Frontal cortex (tissue), 4 donors: Measurements from ENCODE around the gene LRRC4C. TPM values are rescaled to one million over a fixed set of nuclear protein-coding genes. Genes with fewer than 3 reads are reported as not detected.

ENCODE experiments used
- DNase-seq, 2 donors: peaks; one replicate each; pipeline ENCODE4 v3.0.0; 2012; ENCODE audit warnings: low spot score in 2 of 2
- FAIRE-seq: peaks from 2 replicates; lab custom pipeline; 2012; peaks lifted over from hg19 to GRCh38; lab: Jason Lieb, UNC
- total RNA-seq: library from RNA; depleted of rRNA; stranded (reverse); fragments of >200 nt; gene quantifications from one replicate; pipeline ENCODE4 v1.2.3, GENCODE V29; 2014
- donor health status: control.
- donor health status: control.
- donor health status: control.

LRRC4C gene
- total RNA-seq, 1 donor from 2014 or later = 90.5 TPM

GRCh38 chr11:41431784-41432183 is 27.7 kb downstream of the LRRC4C start:
- no peak for DNase-seq
- no peak for FAIRE-seq

GRCh38 chr11:41419901-41420300 is 39.6 kb downstream of the LRRC4C start:
- no peak for FAIRE-seq
- DNase-seq = no peak

- DNase-seq (no peak), FAIRE-seq (no peak)
Measured at GRCh38 chr11:41414771-41415440, 44.5 kb downstream of the LRRC4C start.

DNA sequence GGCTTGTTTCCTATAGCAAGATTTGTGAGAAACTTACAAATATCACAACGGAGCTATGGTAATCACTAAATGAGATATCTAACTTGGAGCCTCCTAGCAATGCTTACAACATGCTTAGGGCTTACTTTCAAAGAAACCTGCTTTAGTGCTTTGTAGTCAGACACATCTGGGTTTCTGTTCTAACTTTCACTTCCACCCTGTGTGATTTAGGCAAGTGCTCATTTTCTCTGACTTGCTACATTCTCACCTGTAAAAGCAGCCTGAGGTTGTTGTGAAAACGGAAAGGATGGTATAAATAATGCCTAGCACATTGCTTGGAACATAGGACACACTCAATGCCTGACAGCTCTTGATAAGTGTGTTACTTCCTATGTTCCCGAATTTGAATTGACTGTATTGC is 45.6 kb downstream of the LRRC4C start:
- FAIRE-seq (no peak), DNase-seq (no peak)

GRCh38 chr11:41405812-41406211 is 53.6 kb downstream of the LRRC4C start:
- DNase-seq (no peak), FAIRE-seq (no peak)

DNA sequence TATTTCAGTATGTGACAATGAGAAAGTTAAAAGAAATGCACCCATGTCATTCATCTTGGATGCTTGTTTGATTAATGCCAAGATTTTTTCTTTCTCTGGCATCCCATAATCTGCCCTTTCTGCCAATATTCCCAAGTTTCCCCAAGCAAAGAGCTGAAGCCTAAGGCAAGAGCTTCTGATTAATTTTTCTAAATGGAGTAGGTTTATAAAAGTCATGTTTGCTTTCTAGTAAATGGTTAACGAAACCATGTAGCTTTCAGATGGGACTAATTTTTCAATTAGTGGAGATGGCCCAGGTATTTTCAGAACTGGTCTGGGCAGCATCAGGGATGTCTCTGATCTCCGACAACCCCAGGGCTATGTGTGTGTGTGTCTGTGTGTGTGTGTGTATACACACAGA is 55.3 kb downstream of the LRRC4C start:
- no peak for FAIRE-seq
- DNase-seq = no peak

GRCh38 chr11:41403458-41403857 is 56.0 kb downstream of the LRRC4C start:
- no peak for FAIRE-seq
- DNase-seq = no peak

DNA sequence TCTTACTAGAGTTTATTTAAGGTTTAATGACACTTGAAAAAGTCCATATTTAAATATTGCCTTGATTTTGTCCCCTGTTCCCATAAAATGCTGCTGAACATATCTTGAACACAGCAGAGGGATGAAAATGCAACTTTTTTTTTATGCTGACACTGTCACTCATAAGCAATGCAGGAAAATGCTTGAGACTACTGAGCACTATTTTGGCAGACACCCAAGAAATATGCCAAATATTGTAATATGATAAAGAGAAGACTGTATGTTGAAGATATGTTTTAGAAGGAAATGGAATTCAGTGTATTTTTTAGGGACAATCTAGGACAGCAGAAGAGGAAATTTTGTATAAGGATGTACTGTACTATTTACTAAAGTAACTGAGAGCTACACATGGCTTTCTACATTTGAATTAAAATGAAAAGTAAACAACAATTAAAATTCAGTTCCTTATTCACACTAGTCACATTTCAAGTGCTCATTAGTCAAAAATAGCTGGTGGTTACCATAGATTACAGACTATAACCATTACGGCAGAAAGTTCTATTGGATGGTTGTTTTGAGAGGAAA is 58.6 kb downstream of the LRRC4C start:
- no peak for FAIRE-seq
- no peak for DNase-seq

GRCh38 chr11:41400124-41400523 is 59.3 kb downstream of the LRRC4C start:
- FAIRE-seq = no peak

DNA sequence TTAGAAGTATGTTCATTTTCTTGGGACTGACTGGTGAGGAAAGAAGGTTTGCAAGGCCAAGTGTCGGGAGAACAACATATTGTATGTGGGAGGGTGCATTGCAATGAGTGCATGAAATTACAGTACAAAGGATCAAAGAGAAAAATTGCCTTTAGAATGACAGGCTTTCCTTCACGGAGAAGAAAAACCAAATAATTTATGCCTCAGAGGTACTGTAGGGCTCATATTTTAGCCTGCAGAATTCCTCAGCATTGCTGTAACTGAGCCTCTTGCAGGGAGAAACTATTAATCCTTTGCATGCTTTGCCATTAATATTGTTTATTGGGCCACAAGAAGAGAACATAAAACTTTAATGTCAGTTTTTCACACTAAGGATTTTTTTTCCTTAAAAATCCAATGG is 60.1 kb downstream of the LRRC4C start:
- DNase-seq (no peak), FAIRE-seq (no peak)

More at GRCh38 chr11:41400124-41400523, 59.3 kb downstream of the LRRC4C start:
- DNase-seq = no peak

- FAIRE-seq = no peak
Measured at GRCh38 chr11:41398175-41398574, 61.3 kb downstream of the LRRC4C start.

GRCh38 chr11:41394521-41395195 is 64.8 kb downstream of the LRRC4C start:
- no peak for FAIRE-seq
- no peak for DNase-seq

More at GRCh38 chr11:41398175-41398574, 61.3 kb downstream of the LRRC4C start:
- no peak for DNase-seq

GRCh38 chr11:41392596-41392995 is 66.9 kb downstream of the LRRC4C start:
- no peak for DNase-seq
- FAIRE-seq = no peak

DNA sequence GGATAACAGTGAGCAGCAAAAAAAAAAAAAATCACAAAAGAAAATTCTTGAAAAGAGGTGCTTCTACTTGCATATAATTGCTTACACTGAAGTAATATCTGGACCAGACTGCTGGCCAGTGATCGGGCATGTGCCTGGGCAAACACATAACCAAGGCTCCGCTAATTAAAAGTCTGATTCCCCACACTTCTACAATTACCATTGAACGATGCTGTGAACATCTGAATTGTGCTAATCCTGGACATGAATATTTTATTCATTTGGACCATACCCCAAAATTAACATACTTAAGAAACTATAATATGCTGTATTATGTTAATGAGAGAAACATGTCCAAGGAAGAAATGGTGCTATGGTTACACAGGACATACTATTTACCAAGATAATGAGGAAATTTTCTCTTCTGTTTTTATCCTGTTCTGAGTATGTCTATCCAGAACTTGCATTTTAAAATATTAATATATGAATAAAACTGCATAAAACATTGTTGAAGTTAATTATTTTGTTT is 69.8 kb downstream of the LRRC4C start:
- FAIRE-seq (no peak), DNase-seq (no peak)

DNA sequence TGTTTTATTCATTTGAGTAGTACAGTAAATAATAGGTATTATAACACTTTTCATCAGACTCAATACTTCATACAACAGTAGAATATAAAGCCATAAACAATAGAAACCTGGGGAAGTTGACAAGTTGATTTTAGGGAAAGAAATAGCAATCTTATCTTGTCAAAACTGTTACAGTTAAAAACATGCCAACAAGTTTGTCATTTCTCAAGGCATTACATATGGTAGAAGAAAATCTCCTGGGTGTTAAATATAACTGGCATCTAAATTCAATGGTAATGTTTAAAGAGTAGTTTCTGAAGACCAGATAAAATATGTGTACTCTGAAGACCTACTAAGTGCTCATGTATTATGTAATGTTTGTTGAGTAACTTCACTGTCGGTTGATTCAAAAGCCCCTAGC is 75.1 kb downstream of the LRRC4C start:
- DNase-seq (no peak), FAIRE-seq (no peak)

GRCh38 chr11:41383768-41384167 is 75.7 kb downstream of the LRRC4C start:
- FAIRE-seq (no peak), DNase-seq (no peak)

DNA sequence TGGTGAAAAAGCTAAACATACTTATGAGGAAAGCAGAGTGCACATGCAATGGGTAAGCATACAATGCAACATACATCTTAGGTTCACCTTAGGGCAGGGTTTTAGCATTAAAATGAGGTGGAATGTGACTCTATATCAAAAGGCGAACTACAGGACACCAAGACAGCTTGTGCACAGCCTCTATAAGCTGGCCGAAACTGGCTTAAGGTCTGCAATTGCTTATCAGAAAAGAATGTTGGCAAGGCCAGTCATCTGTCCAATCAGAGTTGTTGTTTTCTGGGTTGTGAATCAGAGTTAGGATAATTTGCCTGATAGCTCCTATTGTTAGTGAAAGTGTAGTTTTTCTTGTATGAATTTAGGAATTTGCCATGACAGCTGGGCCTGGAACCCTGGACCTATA is 76.5 kb downstream of the LRRC4C start:
- no peak for FAIRE-seq
- no peak for DNase-seq

GRCh38 chr11:41379084-41379483 is 80.4 kb downstream of the LRRC4C start:
- no peak for FAIRE-seq
- DNase-seq = no peak

GRCh38 chr11:41377709-41378394 is 81.6 kb downstream of the LRRC4C start:
- FAIRE-seq (no peak), DNase-seq (no peak)

- no peak for FAIRE-seq
Measured at GRCh38 chr11:41351825-41352224, 107.6 kb downstream of the LRRC4C start.

GRCh38 chr11:41346042-41346441 is 113.4 kb downstream of the LRRC4C start:
- no peak for FAIRE-seq
- DNase-seq = no peak

More at GRCh38 chr11:41351825-41352224, 107.6 kb downstream of the LRRC4C start:
- no peak for DNase-seq
